ENCODE measurements around the gene DCDC2.
"Not testable (repeated sequence)": the region's sequence is repeated elsewhere in the genome, so short reads cannot be mapped to it uniquely, and the experiment has no call there.

DCDC2 gene

DNA sequence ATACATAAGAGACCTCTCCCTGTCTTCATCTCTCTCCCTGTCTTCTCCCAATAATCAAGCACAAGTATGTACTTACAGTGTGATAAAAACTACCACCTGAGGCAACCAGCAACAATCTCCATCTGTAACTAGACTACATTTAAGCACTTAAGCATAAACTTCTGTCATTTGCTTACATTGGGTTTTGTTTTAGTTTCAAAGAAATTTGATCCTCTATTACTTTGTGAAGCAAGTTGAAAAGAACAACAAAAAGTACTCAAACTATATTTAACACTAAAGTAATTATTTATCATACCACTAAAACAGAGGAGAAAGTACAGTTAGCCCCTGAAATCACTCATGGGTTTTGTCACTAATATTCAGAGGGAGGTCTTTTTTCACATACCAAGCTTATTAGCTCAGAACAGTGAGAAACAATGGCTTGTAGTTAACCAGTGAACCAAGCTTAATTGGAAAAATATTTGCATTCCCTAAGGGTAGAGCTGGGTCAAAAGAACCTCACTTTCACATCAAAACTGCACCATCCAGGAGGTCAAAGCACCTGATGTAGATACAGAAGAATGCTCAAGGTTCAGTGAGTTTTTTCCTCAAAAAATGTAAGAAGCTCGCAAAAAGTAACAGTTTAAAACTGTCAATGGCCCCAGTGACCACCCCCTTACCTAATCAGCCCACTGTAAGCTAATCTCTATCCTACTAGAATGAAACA, 34.1 kb downstream of the DCDC2 start:
- no peak for DNase-seq

DNA sequence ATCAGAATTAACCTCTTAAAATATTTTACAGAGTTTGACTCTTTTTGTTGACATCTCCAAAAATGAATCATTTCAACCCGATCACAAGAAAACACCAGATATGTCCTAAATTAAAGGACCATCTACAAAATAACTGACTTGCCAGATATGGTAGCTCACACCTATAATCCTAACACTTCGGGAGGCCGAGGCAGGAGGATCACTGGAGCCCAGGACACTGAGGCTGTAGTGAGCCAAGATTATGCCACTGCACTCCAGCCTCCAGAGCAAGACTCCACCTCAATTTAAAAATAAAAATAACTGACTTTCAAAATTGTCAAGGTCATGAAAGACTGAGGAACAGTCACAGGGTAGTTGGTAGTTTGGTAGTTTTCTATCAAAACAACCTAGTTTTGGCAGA, 34.9 kb downstream of the DCDC2 start:
- no peak for DNase-seq

DNA sequence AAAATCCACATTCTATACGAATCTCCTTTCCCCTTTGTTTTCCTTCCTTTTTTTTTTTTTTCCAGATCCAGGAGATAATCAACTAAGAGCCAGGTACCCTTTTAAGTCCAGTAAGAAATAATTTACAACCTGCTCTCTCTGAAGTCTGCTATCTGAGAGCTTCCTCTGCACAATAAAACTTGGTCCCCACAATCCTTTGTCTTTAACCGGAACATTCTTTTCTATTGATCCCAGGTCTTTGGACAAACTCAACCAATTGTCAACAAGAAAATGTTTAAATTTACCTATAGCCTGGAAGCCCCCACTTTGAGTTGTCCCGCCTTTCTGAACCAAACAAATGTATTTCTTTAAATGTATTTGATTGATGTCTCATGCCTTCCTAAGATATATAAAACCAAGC, 35.4 kb downstream of the DCDC2 start:
- not testable (repeated sequence) for DNase-seq

DNA sequence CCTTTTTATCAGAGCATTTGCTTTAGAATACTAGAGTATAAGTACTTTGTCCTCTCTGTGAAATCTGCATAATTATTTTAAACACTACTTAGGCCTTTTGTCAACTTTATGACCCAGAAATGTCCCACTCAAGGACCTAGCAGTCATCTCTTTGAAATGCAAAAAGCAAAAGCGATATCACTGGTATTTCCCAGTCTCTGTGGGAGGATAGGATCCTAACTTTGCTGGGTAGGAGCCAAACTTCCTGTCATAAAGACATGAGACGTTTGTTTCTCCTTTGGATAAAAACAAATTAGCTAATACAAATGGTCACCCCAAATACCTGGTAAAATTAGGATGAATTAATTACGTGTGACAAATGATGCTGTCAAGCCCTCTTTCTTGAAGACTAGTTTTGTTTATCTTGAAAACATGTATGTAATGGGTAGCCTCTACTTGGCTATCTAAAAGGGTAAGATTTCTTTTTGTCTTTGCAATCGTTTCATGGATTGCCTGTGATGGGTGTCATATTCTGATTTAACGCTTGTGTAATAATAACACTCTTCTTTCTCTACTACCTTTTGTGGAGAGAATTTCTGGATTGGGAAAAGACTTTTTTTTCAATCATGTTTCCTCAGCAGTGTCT, 36.2 kb downstream of the DCDC2 start:
- DNase-seq = no peak

DNA sequence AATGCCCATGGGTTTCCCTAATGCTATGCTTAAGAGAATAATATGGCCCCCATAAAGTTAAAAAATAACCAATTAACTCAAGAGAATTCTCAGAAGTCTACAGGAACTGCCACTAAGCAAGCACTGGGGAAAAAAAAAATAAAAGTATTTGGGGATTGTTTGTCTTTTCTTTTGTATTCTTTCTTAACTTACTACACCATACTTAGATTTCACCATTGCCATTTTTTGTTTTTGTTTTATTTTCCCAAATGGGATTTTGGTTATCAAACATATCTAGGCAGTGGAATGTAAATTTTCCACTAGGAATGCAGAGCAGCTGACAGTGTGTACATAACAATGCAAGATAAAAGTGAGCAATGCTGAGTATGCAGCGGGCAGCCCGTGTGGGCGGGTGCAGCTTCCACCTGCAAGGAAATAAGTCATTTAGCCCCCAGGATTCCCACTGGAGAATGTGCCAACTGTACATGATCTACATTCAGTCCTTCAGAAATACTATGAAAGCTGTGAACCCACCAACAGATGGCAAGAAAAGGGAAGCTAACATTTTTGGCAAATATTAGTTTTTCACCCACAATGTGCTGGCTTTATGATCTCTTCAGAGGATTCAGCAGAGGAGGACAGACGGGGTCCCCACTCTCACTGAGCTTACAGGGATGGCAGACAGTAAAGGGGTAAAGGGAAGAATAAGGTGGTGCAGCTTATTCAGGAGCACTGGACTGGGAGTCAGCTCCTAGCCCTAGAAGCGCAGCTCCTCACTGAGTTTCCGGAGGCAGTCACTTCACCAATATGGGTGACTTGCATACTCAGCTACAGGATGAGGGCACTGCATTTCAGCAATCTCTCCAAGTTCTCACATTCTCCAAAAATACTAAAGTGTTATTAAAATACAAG, 44.4 kb downstream of the DCDC2 start:
- DNase-seq = no peak

DNA sequence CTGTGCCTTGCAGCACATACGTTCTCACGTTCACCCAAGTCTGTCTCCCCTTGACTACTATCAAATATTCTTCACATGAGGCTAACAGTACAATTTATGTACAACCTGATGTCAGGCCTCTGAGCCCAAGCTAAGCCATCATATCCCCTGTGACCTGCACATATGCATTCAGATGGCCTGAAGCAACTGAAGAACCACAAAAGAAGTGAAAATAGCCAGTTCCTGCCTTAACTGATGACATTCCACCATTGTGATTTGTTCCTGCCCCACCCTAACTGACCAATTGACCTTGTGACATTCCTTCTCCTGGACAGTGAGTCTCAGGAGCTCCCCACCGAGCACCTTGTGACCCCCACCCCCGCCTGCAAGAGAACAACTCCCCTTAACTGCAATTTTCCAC, 46.1 kb downstream of the DCDC2 start:
- not testable (repeated sequence) for DNase-seq

DNA sequence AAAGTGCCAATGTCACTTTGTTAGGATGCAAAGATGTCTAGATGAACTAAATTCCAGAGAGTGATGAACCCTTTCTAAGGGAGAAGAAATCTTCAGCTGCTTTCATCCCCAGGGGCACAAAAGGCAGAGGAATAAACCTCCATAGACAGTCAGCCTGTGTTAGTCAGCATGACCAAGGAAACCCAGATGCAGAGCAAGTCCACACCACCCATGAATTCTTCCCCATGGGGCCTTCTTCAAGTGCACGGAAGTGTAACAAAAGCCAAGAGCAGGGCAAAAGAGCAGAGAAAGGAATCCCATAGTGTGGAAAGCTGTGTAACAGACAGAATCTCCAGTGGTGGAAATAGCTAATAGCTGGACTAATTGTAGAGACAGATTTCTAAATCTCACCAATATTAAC, 50.0 kb downstream of the DCDC2 start:
- no peak for DNase-seq

DNA sequence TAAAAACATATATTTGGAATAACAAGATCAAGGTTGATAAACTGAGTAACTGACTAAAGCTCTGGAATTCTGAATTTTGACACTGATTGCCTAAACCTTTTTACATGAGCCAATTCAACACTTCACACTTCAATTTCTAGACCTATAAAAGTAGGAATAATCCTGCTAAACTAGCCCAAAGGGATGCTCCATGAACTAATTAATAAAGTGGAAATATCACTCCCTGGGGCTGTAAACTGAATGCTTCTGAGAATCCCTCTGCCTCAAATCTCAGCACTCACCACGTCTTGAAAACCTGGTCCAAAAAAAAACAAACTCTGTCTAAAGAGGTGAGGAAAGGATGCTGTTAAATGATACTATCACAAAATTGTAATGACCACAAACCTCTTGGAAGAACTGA, 50.9 kb downstream of the DCDC2 start:
- no peak for DNase-seq

DNA sequence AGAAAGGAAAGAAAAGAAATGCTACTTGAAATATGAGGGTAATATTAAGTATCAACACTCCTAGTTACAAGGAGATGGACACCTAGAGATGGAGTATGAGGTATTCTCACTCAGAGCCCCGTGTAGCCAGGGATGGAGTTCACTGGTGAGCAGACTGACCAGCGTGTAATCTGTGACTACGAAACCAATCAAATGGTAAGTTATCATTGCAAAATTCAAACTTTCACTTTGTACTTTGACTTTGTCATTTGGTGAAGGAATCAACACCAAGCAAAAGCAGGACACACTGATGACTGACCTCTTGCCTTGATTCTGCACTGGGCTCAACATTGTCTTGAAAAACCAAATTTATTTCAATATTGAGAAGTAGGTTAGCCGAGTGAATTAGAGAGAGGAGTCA, 51.8 kb downstream of the DCDC2 start:
- DNase-seq = no peak

DNA sequence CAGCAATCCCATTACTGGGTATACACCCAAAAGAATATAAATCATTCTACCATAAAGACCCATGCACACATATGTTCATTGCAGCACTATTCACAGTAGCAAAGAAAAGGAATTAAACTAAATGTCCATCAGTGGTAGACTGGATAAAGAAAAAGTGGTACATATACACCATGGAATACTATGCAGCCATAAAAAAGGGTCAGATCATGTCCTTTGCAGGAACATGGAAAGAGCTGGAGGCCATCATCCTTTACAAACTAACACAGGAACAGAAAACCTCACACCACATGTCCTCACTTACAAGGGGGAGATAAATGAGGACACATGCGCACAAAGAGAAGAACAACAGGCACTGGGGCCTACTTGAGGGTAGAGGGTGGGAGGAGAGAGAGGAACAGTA, 60.9 kb downstream of the DCDC2 start:
- DNase-seq = no peak

DNA sequence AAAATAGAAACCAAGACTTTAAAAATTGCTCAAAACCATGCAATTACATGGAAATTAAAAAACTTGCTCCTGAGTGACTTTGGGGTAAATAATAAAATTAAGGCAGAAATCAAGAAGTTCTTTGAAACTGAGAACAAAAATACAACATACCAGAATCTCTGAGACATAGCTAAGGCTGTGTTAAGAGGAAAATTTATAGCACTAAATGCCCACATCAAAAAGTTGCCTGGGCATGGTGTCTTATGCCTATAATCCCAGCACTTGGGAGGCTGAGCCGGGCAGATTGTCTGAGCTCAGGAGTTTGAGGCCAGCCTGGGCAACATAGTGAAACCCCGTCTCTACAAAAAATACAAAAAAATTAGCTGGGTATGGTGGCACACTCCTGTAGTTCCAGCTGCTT, 64.0 kb downstream of the DCDC2 start:
- DNase-seq = not testable (repeated sequence)

DNA sequence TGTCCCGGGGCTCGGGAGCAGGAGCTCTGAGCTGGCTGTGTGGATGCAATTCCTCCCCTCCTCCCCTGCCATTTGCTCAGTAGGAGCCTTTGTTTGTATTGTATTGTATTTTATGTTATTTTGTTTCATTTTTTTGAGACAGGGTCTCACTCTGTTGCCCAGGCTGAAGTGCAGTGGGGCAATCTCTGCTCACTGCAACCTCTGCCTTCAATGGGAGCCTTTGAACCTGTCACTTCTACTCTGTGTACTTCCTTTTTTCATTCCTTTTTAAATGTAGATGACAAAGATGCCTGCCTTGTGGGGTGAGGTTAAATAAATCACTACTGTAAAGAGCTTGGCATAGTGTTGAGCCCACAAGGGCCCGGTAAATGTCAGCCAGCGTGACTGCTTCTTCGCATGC, 70.6 kb downstream of the DCDC2 start:
- no peak for DNase-seq

DNA sequence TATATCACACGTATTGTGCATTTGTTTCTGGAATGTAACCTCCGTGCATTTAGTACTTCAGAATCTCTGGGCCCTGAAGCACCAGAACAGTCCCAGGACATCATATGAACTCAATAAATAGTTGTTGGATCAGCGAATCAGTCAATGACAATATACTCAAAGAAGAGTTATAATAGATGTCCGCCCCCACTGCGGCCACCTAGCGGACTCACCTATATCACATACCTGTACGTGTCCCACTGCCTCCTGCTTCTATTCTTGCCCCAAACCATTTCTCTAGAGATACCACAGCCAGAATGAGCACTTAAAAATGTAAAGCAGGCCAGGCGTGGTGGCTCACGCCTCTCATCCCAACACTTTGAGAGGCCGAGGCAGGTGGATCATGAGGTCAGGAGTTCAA, 73.9 kb downstream of the DCDC2 start:
- no peak for DNase-seq

DNA sequence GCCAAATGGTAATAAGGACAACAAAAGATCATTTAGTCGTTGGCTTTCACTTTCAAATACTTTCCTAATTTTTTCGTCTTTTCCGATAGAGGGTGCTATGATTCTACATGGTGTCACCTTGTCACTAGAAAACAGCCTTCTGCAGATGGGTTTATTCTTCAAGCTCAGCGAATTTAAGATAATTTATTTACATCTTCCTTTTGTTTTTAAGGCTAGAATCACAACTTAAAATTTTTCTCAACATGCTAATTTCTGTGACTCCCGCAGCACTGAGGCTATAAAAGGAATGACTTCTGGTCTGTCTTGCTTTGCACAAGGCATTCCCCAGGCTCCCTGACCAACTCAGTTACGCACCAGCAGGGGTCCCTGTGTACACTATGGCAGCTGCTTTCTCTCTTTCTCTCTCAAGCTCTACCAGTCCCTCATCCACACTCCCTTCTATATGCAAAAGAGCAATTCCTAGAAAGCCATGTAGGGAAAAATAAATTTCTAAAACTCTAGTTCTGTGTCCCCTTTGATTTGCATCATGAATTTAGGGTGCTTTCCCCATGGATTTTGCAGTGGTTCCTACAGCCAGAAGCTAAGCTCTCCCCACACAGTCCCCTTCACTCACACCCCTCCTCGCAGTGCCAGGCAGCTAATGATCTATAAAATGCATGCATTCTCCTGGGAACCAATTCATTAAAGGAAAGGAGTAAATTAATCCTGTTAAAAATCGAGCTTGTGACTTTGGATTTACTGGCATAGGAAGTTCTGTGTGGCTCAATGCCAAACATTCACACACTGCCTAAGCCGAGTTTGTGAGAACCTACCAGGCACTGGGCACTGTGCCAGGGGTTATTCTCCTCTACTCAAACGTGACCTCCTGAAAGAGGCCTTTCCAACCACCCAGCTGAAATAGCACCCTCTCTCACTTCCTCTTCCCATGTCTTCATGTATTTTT, 74.5 kb downstream of the DCDC2 start:
- DNase-seq = peak; percentile 89

DNA sequence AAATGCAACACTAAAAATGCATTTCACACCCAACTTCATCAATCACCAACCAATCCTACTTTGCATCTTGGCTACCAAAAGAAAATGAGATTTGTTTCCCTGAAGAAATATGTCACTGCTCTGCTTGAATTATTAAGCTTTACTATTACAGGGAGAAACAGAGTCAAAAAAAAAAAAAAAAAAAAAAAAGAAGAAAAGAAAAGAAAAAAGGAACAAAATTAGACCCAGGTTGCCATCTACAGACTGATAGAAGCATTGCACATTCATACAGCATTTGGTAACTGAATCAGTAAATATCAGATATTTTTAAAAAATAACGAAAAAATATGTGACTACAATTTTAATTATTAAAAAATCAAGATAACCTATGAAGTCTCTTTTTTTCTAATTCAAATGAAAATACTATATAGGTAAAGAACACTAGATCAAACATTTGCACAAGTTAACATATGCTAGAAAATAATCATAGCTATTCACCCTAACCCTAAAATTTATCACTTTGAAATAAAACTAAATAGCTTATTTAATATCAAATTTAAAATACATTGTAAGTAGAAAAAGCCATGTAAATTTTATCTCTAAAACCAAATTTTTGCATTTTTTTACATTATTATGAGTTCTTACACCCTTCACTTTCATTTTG, 83.3 kb downstream of the DCDC2 start:
- peak; percentile 36 for DNase-seq

DNA sequence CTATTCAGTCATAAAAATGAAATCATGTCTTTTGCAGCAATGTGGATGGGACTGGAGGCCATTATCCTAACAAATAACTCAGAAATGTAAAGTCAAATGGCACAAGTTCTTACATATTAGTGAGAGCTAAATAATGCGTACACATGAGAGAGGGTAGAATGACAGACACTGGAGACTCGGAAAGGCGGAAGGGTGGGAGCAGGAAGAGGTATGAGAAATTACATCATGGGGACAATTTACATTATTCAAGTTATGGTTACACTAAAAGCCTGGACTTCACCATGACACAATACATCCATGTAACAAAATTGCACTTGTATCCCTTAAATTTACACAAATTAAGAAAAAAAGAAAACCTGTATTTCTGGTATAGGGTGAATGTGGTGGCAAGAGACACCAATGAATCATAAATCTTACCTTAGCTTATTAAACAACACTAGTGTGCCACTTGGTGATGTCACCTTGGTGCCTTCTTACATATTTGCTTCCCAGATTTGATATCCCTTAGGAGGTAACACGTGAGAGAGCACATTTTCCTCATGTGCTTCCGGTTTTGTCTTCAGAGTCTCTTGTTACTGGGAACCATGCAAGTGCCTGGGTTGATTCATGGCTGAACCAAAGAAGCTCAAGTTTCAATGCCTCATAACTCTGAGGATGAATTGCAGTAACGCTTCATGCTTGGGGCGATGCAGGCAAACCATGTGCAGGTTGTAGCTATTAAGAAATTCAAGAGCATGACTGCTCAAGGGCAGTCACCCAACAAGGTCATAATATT, 84.6 kb downstream of the DCDC2 start:
- no peak for DNase-seq

DNA sequence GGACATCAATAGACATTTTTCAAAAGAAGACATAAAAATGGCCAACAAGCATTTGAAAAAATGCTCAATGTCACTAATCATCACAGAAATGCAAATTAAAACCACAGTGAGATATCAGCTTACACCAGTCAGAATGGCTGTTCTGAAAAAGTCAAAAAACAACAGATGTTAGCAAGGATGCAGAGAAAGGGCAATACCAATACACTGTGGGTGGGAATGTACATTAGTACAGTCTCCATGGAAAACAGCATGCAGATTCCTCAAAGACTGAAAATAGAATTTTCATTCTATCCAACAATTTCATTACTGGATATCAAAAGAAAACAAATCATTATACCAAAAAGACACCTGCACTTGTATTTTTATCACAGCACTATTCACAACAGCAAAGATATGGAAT, 85.3 kb downstream of the DCDC2 start:
- no peak for DNase-seq

DNA sequence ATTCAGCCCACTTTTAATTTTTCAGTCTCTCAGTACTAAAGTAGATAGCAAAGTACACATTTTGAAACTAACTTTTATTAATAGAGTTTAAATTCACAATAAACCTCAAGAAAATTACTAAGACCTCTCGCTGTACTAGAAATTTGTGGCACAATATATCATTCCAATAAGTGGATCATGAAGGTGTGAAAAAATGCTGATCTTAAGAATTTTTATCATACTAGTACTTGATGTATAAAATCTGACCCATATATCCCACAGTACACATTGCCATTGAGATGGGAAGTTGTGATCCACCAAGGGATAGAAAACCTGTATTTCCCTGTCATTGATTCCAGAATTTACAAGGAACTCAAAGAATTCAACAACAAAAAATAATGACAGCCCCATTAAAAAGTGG, 85.7 kb downstream of the DCDC2 start:
- DNase-seq = no peak

DNA sequence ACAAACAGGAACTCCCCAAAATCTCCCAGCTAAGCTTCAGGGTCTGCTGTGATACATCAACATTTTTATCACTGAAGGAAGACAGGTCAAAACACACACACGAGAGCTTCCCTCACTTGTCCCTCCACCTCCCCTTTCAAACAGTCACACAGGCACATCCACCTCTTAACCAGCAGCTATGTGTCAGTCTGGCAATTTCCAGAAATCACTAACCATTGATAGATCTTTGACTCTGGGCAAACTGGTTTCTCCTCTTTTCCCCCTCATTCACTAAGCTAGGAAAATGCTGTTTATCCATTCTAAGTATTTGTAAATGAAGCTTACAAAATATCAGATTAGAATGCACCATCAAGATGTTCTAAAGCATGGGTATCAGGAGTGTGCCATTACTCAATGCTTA, 87.8 kb downstream of the DCDC2 start:
- no peak for DNase-seq

DNA sequence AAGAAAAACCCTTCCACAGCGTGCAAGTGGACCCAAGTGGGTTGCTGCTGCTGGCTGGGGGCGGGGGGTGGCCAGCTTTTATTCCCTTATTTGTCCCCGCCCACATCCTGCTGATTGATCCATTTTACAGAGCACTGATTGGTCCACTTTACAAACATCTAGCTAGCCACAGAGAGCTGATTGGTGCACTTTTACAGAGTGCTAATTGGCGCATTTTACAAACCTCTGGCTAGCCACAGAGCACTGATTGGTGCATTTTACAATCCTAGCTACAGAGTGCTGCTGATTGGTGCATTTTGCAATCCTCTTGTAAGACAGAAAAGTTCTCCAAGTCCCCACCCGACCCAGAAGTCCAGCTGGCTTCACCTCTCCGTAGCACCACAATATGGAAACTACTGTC, 99.6 kb downstream of the DCDC2 start:
- DNase-seq = not testable (repeated sequence)

DNA sequence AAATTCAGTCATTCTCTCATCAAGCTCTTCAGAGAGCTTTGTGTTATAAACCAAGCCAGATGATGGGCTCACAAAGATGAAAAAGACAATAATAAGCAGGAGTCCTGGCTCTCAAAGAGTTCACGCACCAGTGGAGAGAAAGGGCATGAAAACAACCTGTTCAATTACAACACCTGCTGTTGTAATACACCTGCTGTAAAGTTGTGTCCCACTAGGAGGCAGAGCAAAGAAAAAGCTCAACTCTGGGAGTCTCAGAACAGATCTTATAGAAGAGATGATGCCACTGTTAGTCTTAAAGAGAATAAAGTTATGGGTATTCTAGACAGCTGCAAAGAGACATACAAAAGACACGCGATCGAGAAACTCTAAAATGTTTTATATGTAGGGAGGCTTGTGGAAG, 100.6 kb downstream of the DCDC2 start:
- DNase-seq = no peak

DNA sequence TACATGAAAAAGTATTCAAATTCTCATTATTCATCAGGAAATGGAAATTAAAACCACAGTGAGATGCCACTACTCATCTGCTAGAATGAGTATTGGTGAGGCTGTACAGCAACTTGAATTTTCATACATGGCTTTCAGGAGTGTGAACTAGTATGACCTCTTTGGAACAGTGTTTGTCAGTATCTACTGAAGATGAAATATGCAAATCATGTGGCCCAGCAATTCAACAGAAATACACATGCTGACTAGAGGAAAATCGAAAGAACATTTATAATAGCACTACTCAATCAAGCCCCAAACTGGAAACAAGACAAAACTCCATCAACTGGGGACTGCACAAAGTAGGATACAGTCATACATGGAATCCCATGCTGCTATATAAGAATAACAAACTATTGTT, 102.2 kb downstream of the DCDC2 start:
- DNase-seq = no peak
